Stimulated activated effector memory CD8-positive, alpha-beta T cell treated with anti-CD3 and anti-CD28 coated beads, Interleukin-12 subunit alpha, Interleukin-12 subunit beta, amount 100 ng/mL, for 72 hours (primary cell): Measurements from ENCODE around the gene MFAP3L.
"Not testable (repeated sequence)": the region's sequence is repeated elsewhere in the genome, so short reads cannot be mapped to it uniquely, and the experiment has no call there.

Experiments
- ATAC-seq: fragments of 150-1000 bp; cut with Tn5 transposase; 2 replicates; pipeline ENCODE4 v1.10.0; 2021
- DNase-seq, 2 donors: peaks; one replicate each; pipeline ENCODE4 v3.0.0; 2021 to 2022; ENCODE audit warnings: low spot score in 2 of 2
- H3K27ac Mint-ChIP-seq: one replicate; pipeline ENCODE4 v1.8.0; 2022; ENCODE audit warnings: mild to moderate bottlenecking, mixed read lengths
- H3K36me3 Mint-ChIP-seq: one replicate; pipeline ENCODE4 v1.8.0; 2022; ENCODE audit warnings: mild to moderate bottlenecking, mixed read lengths
- H3K4me1 Mint-ChIP-seq: one replicate; pipeline ENCODE4 v1.8.0; 2022; ENCODE audit warnings: mixed read lengths
- H3K4me3 Mint-ChIP-seq: one replicate; pipeline ENCODE4 v1.8.0; 2022; ENCODE audit warnings: mild to moderate bottlenecking, mixed read lengths
- H3K9me3 Mint-ChIP-seq: one replicate; pipeline ENCODE4 v1.8.0; 2022; ENCODE audit warnings: mixed read lengths

The MFAP3L gene

GRCh38 chr4:170026253-170027021 is at the start of gene MFAP3L:
TSS of gene MFAP3L (minus strand) at chr4:170026395. CDS start at chr4:170005877, 20,518 bp downstream.
- H3K9me3 Mint-ChIP-seq = no peaks in the 10 kb centered on the region
- peak within 1 kb of the TSS; percentile 79 for H3K27ac Mint-ChIP-seq
- peak; percentile 89 for ATAC-seq
- peaks cover 11% of the 10 kb centered on the region for H3K4me1 Mint-ChIP-seq
- peak; percentile 85 to 86 for DNase-seq
- H3K36me3 Mint-ChIP-seq = peaks cover 7% of the 10 kb centered on the region
- H3K4me3 Mint-ChIP-seq = peak within 1 kb of the TSS; percentile 83

GRCh38 chr4:170071196-170071595 is 45.0 kb upstream of the MFAP3L start:
- Mint-ChIP-seq H3K4me3 (no peak overlapping the region), H3K4me1 (no peaks in the 10 kb centered on the region), H3K36me3 (no peaks in the 10 kb centered on the region), H3K27ac (no peak overlapping the region), H3K9me3 (no peaks in the 10 kb centered on the region)
- no peak for DNase-seq
- ATAC-seq = peak; percentile 21

GRCh38 chr4:170068438-170069128 is 42.4 kb upstream of the MFAP3L start:
- Mint-ChIP-seq H3K9me3 (no peaks in the 10 kb centered on the region), H3K4me1 (no peaks in the 10 kb centered on the region), H3K36me3 (no peaks in the 10 kb centered on the region), H3K4me3 (no peak overlapping the region), H3K27ac (no peak overlapping the region)
- DNase-seq (no peak), ATAC-seq (no peak)

GRCh38 chr4:170059421-170059820 is 33.2 kb upstream of the MFAP3L start:
- H3K27ac Mint-ChIP-seq = no peak overlapping the region
- no peaks in the 10 kb centered on the region for H3K4me1 Mint-ChIP-seq
- H3K4me3 Mint-ChIP-seq = no peak overlapping the region

GRCh38 chr4:170058826-170059225 is 32.6 kb upstream of the MFAP3L start:
- DNase-seq = no peak
- no peak overlapping the region for H3K4me3 Mint-ChIP-seq
- no peaks in the 10 kb centered on the region for H3K36me3 Mint-ChIP-seq
- no peaks in the 10 kb centered on the region for H3K9me3 Mint-ChIP-seq
- no peaks in the 10 kb centered on the region for H3K4me1 Mint-ChIP-seq
- no peak overlapping the region for H3K27ac Mint-ChIP-seq
- no peak for ATAC-seq

More at GRCh38 chr4:170059421-170059820, 33.2 kb upstream of the MFAP3L start:
- H3K36me3 Mint-ChIP-seq = no peaks in the 10 kb centered on the region
- no peaks in the 10 kb centered on the region for H3K9me3 Mint-ChIP-seq
- no peak for ATAC-seq
- no peak for DNase-seq

- no peaks in the 10 kb centered on the region for H3K9me3 Mint-ChIP-seq
- no peaks in the 10 kb centered on the region for H3K36me3 Mint-ChIP-seq
- no peak for ATAC-seq
- no peak overlapping the region for H3K27ac Mint-ChIP-seq
- no peaks in the 10 kb centered on the region for H3K4me1 Mint-ChIP-seq
- DNase-seq = no peak
- H3K4me3 Mint-ChIP-seq = no peak overlapping the region
Observed at GRCh38 chr4:170057866-170058265, 31.7 kb upstream of the MFAP3L start.

GRCh38 chr4:170052919-170053318 is 26.7 kb upstream of the MFAP3L start:
- Mint-ChIP-seq H3K9me3 (no peaks in the 10 kb centered on the region), H3K27ac (no peak overlapping the region), H3K36me3 (no peaks in the 10 kb centered on the region), H3K4me3 (no peak overlapping the region), H3K4me1 (no peaks in the 10 kb centered on the region)
- DNase-seq (no peak), ATAC-seq (no peak)

- Mint-ChIP-seq H3K9me3 (no peaks in the 10 kb centered on the region), H3K4me3 (no peak overlapping the region), H3K4me1 (no peaks in the 10 kb centered on the region), H3K36me3 (no peaks in the 10 kb centered on the region), H3K27ac (no peak overlapping the region)
- no peak for ATAC-seq
- DNase-seq = no peak
Observed at GRCh38 chr4:170051402-170051801, 25.2 kb upstream of the MFAP3L start.

GRCh38 chr4:170049766-170050165 is 23.6 kb upstream of the MFAP3L start:
- Mint-ChIP-seq H3K4me3 (no peak overlapping the region), H3K36me3 (no peaks in the 10 kb centered on the region), H3K9me3 (no peaks in the 10 kb centered on the region), H3K4me1 (no peaks in the 10 kb centered on the region), H3K27ac (no peak overlapping the region)
- ATAC-seq (no peak), DNase-seq (no peak)

- no peak overlapping the region for H3K27ac Mint-ChIP-seq
- H3K4me3 Mint-ChIP-seq = no peak overlapping the region
- H3K36me3 Mint-ChIP-seq = no peaks in the 10 kb centered on the region
- H3K4me1 Mint-ChIP-seq = no peaks in the 10 kb centered on the region
- DNase-seq (peak in 1 of 2 donors; percentile 20), ATAC-seq (no peak)
- H3K9me3 Mint-ChIP-seq = no peaks in the 10 kb centered on the region
Observed at GRCh38 chr4:170047771-170048354, 21.7 kb upstream of the MFAP3L start.

- not testable (repeated sequence) for DNase-seq, H3K27ac Mint-ChIP-seq, H3K9me3 Mint-ChIP-seq, ATAC-seq, H3K36me3 Mint-ChIP-seq, H3K4me1 Mint-ChIP-seq, H3K4me3 Mint-ChIP-seq
Observed at GRCh38 chr4:170046156-170046555, 20.0 kb upstream of the MFAP3L start.

GRCh38 chr4:170040031-170040680 is 14.0 kb upstream of the MFAP3L start:
- no peaks in the 10 kb centered on the region for H3K36me3 Mint-ChIP-seq
- no peaks in the 10 kb centered on the region for H3K4me1 Mint-ChIP-seq
- ATAC-seq (peak; percentile 43), DNase-seq (no peak)
- H3K27ac Mint-ChIP-seq = no peak overlapping the region
- no peaks in the 10 kb centered on the region for H3K9me3 Mint-ChIP-seq
- H3K4me3 Mint-ChIP-seq = no peak overlapping the region

GRCh38 chr4:170038769-170039168 is 12.6 kb upstream of the MFAP3L start:
- DNase-seq (no peak), ATAC-seq (no peak)
- no peaks in the 10 kb centered on the region for H3K4me1 Mint-ChIP-seq
- no peaks in the 10 kb centered on the region for H3K36me3 Mint-ChIP-seq
- no peak overlapping the region for H3K4me3 Mint-ChIP-seq
- no peak overlapping the region for H3K27ac Mint-ChIP-seq
- no peaks in the 10 kb centered on the region for H3K9me3 Mint-ChIP-seq

GRCh38 chr4:170038232-170038631 is 12.0 kb upstream of the MFAP3L start:
- ATAC-seq (no peak), DNase-seq (no peak)
- Mint-ChIP-seq H3K4me1 (no peaks in the 10 kb centered on the region), H3K36me3 (no peaks in the 10 kb centered on the region), H3K9me3 (no peaks in the 10 kb centered on the region), H3K4me3 (no peak overlapping the region), H3K27ac (no peak overlapping the region)

GRCh38 chr4:170037481-170037880 is 11.3 kb upstream of the MFAP3L start:
- no peak for ATAC-seq
- H3K36me3 Mint-ChIP-seq = no peaks in the 10 kb centered on the region
- no peak for DNase-seq
- H3K27ac Mint-ChIP-seq = no peak overlapping the region
- no peak overlapping the region for H3K4me3 Mint-ChIP-seq
- H3K9me3 Mint-ChIP-seq = no peaks in the 10 kb centered on the region
- no peaks in the 10 kb centered on the region for H3K4me1 Mint-ChIP-seq
